MCF 10A (cell line): Measurements from ENCODE around the gene NUDT4. TPM values are rescaled to one million over a fixed set of nuclear protein-coding genes. Genes with fewer than 3 reads are reported as not detected.

Experiments
- BruUV-seq: library from RNA; stranded (reverse); fragments of 400-500 nt; replicated peaks from 2 replicates; lab custom pipeline; 2021; lab: Mats Ljungman, UMichigan
- CTCF ChIA-PET: fragments of 300-600 bp; sonication (Branson Sonifier 250); formaldehyde crosslinking; extraction: SDS; loops from one replicate; lab custom pipeline; 2021; ENCODE audit warnings: antibody characterized with exemption, inconsistent platforms; lab: Yijun Ruan, JAX
- POLR2A ChIA-PET: fragments of 300-600, 350-650 bp; sonication (Branson Sonifier 250); formaldehyde crosslinking; extraction: SDS; loops from one replicate; lab custom pipeline; 2020; ENCODE audit warnings: antibody characterized with exemption, inconsistent platforms; lab: Yijun Ruan, JAX
- DNase-seq: peaks from one replicate; pipeline ENCODE4 v3.0.0-alpha.2; 2018; ENCODE audit not compliant: unreplicated experiment
- H3K27ac Mint-ChIP-seq: one replicate; pipeline ENCODE4 v1.8.0; 2022; ENCODE audit warnings: mild to moderate bottlenecking, low read depth, mixed read lengths; ENCODE audit not compliant: unreplicated experiment
- H3K27me3 Mint-ChIP-seq: one replicate; pipeline ENCODE4 v1.8.0; 2022; ENCODE audit warnings: mixed read lengths; ENCODE audit not compliant: insufficient read depth, unreplicated experiment
- H3K36me3 Mint-ChIP-seq: one replicate; pipeline ENCODE4 v1.8.0; 2022; ENCODE audit warnings: mild to moderate bottlenecking, moderate library complexity, mixed read lengths; ENCODE audit not compliant: insufficient read depth, unreplicated experiment
- H3K4me1 Mint-ChIP-seq: one replicate; pipeline ENCODE4 v1.8.0; 2022; ENCODE audit warnings: mixed read lengths; ENCODE audit not compliant: insufficient read depth, unreplicated experiment
- H3K4me3 Mint-ChIP-seq: one replicate; pipeline ENCODE4 v1.8.0; 2022; ENCODE audit warnings: mild to moderate bottlenecking, moderate library complexity, mixed read lengths; ENCODE audit not compliant: unreplicated experiment
- H3K9me3 Mint-ChIP-seq: one replicate; pipeline ENCODE4 v1.8.0; 2022; ENCODE audit warnings: mixed read lengths; ENCODE audit not compliant: unreplicated experiment
- intact Hi-C: fragments of 100-400 bp; cut with micrococcal nuclease; formaldehyde crosslinking; loops from 2 replicates; pipeline ENCODE4 v1.14.1; 2022
- total RNA-seq: library from RNA; stranded (reverse); gene quantifications from 2 replicates; pipeline ENCODE4 v1.2.3, GENCODE V29; 2022
- TF ChIP-seq, protein P1 (sequence below): fragments of 200-600 bp; IDR thresholded peaks from one replicate; pipeline ENCODE4 v1.8.0; 2022; ENCODE audit warnings: antibody characterized with exemption, mild to moderate bottlenecking; ENCODE audit not compliant: unreplicated experiment

The NUDT4 gene
- total RNA-seq, 1 experiment from 2014 or later = 79.8 TPM

DNA sequence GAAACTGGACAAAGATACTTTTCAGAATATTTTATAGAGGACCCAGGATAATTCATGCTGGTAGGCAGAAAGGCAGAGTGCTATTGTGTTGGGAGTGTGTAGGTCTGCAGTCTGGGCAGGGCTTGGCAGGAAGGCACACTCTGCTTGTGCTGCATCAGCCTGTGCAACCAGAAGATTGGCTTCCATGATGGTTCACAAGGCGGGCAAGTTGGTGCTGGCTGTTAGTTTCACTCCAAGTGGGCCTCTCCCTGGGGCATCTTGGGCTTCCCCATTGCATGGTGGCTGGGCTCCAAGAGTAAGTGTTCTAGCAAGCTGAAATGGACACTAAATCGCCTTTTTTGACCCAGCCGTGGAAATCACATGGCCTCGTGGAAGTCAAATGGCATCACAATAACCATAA, 65.9 kb downstream of the NUDT4 start:
- Mint-ChIP-seq H3K4me1 (peaks cover 26% of the 10 kb centered on the region), H3K27me3 (no peaks in the 10 kb centered on the region), H3K27ac (no peak overlapping the region), H3K36me3 (no peaks in the 10 kb centered on the region), H3K4me3 (peak overlapping the region; percentile 99), H3K9me3 (no peaks in the 10 kb centered on the region)
- TF ChIP-seq, protein P1, sequence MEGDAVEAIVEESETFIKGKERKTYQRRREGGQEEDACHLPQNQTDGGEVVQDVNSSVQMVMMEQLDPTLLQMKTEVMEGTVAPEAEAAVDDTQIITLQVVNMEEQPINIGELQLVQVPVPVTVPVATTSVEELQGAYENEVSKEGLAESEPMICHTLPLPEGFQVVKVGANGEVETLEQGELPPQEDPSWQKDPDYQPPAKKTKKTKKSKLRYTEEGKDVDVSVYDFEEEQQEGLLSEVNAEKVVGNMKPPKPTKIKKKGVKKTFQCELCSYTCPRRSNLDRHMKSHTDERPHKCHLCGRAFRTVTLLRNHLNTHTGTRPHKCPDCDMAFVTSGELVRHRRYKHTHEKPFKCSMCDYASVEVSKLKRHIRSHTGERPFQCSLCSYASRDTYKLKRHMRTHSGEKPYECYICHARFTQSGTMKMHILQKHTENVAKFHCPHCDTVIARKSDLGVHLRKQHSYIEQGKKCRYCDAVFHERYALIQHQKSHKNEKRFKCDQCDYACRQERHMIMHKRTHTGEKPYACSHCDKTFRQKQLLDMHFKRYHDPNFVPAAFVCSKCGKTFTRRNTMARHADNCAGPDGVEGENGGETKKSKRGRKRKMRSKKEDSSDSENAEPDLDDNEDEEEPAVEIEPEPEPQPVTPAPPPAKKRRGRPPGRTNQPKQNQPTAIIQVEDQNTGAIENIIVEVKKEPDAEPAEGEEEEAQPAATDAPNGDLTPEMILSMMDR = no peak
- intact Hi-C loops = no loop called here
- no peak for DNase-seq
- CTCF ChIA-PET = interaction anchor here (1.1 to 1.9 kb wide), 2 partner anchors 9 to 24 kb away, joined by 4 to 7 read pairs; partner anchors contain the start of gene MRPL42
- no TSS peak for BruUV-seq
- POLR2A ChIA-PET = interaction anchor here (1.5 kb wide), 1 partner anchor 24 kb away, joined by 7 read pairs; no protein-coding TSS in a partner anchor

DNA sequence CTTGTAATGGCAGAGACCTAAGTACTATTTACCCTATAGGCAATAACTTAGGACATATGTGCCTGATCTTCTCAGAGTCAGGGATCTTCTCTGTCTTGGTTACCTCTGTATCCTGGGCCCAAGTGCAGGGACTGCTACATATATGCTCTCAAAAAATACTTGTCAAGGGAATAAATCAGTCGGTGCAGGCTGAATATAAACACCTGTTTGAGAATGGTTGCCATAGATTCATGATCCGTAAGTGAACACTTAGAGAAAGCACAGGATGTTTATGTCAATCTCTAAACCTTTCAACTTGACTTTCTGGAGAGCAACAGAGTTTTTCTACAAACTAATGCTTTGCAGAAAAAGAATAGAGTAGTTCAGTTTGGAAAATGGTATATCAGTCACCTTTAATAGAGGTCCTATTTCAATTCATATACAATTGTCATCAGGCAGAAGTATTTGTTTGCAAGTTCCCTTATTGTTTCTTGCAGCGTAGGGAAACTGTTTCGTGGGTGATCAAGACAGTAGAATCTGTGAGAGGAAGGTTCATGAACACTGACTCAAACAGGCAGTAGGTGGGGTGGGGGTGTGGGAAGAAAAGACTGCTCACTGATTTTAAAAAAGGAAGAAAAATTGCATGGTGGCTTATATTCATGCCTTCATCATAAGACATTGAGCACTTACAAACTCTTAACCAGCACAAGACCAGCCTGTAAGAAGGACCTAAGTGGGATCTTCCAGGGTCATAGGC, 70.0 kb downstream of the NUDT4 start:
- Mint-ChIP-seq H3K4me1 (peaks cover 4% of the 10 kb centered on the region), H3K36me3 (no peaks in the 10 kb centered on the region), H3K9me3 (no peaks in the 10 kb centered on the region), H3K27me3 (no peaks in the 10 kb centered on the region), H3K4me3 (no peak overlapping the region), H3K27ac (no peak overlapping the region)
- BruUV-seq = no TSS peak
- TF ChIP-seq, protein P1 = no peak
- CTCF ChIA-PET = no interaction called here
- no peak for DNase-seq
- POLR2A ChIA-PET = no interaction called here
- intact Hi-C loops = no loop called here

- no peak for DNase-seq
- POLR2A ChIA-PET = no interaction called here
- Mint-ChIP-seq H3K27me3 (no peaks in the 10 kb centered on the region), H3K9me3 (no peaks in the 10 kb centered on the region), H3K36me3 (no peaks in the 10 kb centered on the region), H3K4me3 (no peak overlapping the region), H3K4me1 (no peaks in the 10 kb centered on the region), H3K27ac (no peak overlapping the region)
- TF ChIP-seq, protein P1 = no peak
- intact Hi-C loops = no loop called here
- BruUV-seq = no TSS peak
- CTCF ChIA-PET = no interaction called here
Observed at GRCh38 chr12:93448796-93449195, 71.1 kb downstream of the NUDT4 start.

DNA sequence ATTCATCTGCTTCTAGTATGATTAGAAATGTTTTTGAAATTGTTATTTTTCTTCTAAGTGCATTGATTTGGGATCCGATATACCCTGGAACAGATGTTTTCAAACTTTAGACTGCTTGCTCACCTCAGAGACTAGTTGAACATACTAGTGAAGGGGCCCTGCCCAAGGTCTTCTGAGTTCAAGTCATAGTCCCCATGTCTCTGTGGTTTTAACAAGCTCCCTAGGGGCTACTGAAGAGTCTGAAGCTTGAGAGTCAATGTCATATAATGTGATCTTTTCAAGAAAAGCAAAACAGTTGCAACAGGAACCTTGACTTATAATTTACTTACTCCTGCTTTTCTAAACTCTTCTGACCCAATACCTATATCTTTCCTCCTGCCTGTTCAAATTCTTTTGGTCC, 71.6 kb downstream of the NUDT4 start:
- Mint-ChIP-seq H3K4me3 (no peak overlapping the region), H3K4me1 (no peaks in the 10 kb centered on the region), H3K27ac (no peak overlapping the region), H3K27me3 (no peaks in the 10 kb centered on the region), H3K9me3 (no peaks in the 10 kb centered on the region), H3K36me3 (no peaks in the 10 kb centered on the region)
- DNase-seq = no peak
- no TSS peak for BruUV-seq
- ChIA-PET CTCF (no interaction called here), POLR2A (no interaction called here)
- intact Hi-C loops = no loop called here
- TF ChIP-seq, protein P1 = no peak
